Mucosa of gallbladder (tissue), 1 donor: Measurements from ENCODE around the gene G6PC3. TPM values are rescaled to one million over a fixed set of nuclear protein-coding genes. Genes with fewer than 3 reads are reported as not detected.
A peak's percentile ranks its signal among the peaks of the same experiment; 100 is the strongest.

Experiments used
- DNase-seq: peaks from one replicate; pipeline ENCODE4 v3.0.0-alpha.2; 2020; ENCODE audit warnings: low spot score
- total RNA-seq: library from RNA; stranded (reverse); gene quantifications from one replicate; pipeline ENCODE4 v1.2.1, GENCODE V29; 2021
- donor health status: DM: no; HTN: no; CAD: no.

G6PC3 gene
- total RNA-seq, 1 donor from 2014 or later, result 62.3 TPM

DNA sequence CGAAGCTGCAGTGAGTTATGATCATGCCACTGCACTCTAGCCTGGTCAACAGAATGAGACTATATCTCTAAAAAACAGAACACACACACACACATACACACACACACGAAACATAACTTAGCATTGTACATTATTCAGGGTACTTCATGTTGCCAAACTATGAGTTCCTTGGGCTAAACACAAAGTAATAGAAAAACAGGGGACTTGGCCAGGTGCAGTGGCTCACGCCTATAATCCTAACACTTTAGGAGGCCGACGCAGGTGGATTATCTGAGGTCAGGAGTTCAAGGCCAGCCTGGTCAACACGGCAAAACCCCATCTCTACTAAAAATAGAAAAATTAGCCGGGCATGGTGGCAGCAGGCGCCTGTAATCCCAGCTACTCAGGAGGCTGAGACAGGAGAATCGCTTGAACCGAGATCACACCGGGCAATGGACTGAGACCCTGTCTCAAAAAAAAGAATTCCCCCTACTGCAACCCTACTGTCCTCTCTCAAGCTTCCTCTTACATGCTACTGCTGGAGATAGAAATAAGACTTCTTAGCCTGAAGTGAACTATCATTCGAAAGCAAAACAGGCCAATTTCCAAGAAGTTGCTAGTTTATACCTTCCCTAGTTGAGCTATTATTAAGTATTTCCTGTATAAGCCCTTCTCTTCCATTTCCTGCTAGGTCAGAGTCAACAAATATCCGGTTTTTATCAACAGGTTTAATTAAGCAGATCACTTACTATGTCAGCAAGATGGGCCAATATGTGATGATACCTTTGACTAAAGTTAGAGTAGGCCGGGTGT is 11.2 kb upstream of the G6PC3 start:
- DNase-seq, result no peak

DNA sequence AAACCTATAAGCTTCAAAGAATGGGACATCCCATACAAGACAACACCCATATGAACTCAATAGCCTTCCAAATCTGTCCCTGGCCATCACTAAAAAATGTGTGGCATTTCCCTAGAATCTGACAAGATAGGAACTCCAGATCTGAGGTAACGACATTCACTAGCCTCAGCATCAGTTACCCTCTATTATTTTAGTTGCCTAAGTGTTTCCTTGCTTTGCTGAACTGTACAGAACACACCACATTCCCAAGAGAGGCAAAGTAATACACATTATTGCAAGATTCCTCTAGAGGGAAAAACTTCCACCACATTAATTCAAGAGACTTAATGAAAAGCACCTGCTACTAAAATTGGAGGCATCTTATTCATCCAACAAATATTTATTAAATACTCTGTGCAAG is 9.1 kb upstream of the G6PC3 start:
- DNase-seq, result no peak

DNA sequence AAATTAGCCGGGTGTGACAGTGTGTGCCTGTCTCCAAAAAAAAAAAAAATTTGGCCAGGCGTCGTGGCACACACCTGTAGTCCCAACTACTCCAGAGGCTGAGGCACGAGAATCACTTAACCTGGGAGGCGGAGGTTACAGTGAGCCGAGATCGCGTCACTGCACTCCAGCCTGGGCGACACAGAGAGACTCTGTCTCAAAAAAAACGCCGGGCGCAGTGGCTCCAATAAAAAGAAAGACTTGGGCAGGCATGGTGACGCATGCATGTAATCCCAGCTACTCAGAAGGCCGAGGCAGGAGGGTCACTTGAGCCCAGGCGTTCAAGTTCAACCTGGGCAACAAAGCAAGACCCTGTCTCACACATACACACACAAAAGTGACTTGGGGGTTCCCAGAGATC is 7.7 kb upstream of the G6PC3 start:
- DNase-seq, result no peak

- no peak for DNase-seq
These were observed 6.6 kb upstream of the G6PC3 start for GRCh38 chr17:44063704-44064639.

GRCh38 chr17:44065668-44066203 is 4.8 kb upstream of the G6PC3 start:
- no peak for DNase-seq

- peak; percentile 89 for DNase-seq
These were observed 4.2 kb upstream of the G6PC3 start, which contains the start of gene LSM12 for GRCh38 chr17:44066204-44066930. LSM12 (minus strand) TSS chr17:44066671; CDS start chr17:44066587, 84 bp downstream.

- no peak for DNase-seq
These were observed 3.0 kb upstream of the G6PC3 start for GRCh38 chr17:44067545-44067940.

GRCh38 chr17:44069974-44070454 is 521 bp upstream of the G6PC3 start:
- DNase-seq, result no peak

DNA sequence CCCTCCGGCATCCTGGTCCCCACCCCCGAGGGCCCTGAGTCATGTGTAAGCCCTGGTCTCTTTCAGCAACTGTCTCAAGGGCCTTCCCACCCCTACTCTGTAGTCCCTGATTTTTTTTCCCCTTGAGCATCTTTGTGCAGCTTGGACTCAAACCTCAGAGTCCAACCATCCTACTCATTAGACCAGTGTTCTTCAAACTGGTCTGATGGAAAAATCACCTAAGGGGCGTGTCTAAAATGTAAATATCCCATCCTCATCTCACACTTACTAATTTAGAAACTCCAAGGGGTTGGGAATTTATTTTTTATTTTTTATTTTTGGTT is 624 bp downstream of the G6PC3 start:
- DNase-seq, result no peak

DNA sequence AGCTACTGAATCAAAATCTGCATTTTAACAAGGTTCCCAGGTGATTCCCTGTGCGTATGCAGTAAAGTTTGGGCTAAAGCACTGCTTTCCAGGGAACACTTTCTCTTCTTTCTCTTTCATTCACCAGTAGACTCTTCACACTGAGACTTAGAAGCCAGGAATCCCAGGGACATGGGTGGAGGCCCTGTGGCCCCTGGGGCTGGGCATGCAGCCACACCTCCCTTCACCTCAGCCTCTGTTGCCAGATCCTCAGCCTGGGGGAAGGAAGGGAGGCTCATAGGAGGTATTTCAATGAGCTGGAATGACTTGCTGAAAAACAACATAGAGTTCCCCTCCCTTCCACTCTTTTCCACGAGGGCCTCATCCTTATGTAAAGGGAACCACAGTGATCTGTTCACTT is 1.2 kb downstream of the G6PC3 start:
- no peak for DNase-seq

- no peak for DNase-seq
These were observed 3.8 kb downstream of the G6PC3 start for GRCh38 chr17:44074231-44074910.

- no peak for DNase-seq
These were observed 4.4 kb downstream of the G6PC3 start for GRCh38 chr17:44074911-44075285.

DNA sequence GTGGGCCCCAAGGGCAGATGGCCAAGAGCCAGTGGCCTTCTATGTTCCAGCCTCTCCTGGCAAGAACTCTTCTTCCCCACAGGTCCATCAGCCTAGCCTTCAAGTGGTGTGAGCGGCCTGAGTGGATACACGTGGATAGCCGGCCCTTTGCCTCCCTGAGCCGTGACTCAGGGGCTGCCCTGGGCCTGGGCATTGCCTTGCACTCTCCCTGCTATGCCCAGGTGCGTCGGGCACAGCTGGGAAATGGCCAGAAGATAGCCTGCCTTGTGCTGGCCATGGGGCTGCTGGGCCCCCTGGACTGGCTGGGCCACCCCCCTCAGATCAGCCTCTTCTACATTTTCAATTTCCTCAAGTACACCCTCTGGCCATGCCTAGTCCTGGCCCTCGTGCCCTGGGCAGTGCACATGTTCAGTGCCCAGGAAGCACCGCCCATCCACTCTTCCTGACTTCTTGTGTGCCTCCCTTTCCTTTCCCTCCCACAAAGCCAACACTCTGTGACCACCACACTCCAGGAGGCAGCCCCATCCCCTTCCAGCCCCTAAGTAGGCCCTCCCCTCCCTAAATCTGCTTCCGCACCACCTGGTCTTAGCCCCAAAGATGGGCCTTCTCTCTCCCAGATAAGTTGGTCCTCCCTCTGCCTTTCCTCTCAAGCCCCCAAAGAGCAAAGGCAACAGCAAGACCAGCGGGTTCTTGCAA is 5.2 kb downstream of the G6PC3 start:
- no peak for DNase-seq

- DNase-seq, result no peak
These were observed 6.4 kb downstream of the G6PC3 start for GRCh38 chr17:44076716-44077594.

DNA sequence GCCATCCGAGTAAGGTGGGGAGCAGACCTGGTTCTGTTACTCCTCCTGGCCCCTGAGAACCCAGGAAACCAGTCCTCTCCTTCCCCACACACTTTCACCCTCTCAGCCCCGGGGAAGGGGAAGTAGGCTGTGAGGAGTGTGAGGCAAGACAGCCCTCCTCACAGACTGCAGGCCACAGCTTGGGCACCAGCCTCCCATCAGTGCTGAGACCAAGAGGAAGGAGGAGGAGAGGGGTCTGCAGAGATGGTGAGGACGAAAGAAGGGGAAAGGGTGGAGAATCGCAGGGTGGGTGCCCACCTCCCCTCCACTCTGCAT is 7.0 kb downstream of the G6PC3 start:
- no peak for DNase-seq

- DNase-seq, result no peak
These were observed 7.9 kb downstream of the G6PC3 start for GRCh38 chr17:44078412-44078811.

- DNase-seq, result no peak
These were observed 9.6 kb downstream of the G6PC3 start for GRCh38 chr17:44079877-44080821.

GRCh38 chr17:44081681-44082080 is 11.1 kb downstream of the G6PC3 start:
- no peak for DNase-seq
